ENCODE results near the gene MSL2.
"Not testable (repeated sequence)": the region's sequence is repeated elsewhere in the genome, so short reads cannot be mapped to it uniquely, and the experiment has no call there.

MSL2 gene

GRCh38 chr3:136192195-136192594, 3.9 kb downstream of the MSL2 start:
- not testable (repeated sequence) for DNase-seq

GRCh38 chr3:136189859-136190617, 6.1 kb downstream of the MSL2 start:
- no peak for DNase-seq

GRCh38 chr3:136189043-136189442, 7.1 kb downstream of the MSL2 start:
- DNase-seq = no peak

GRCh38 chr3:136187868-136188267, 8.3 kb downstream of the MSL2 start:
- no peak for DNase-seq

- no peak for DNase-seq
These were observed 9.3 kb downstream of the MSL2 start for GRCh38 chr3:136186846-136187245.

GRCh38 chr3:136186344-136186743, 9.8 kb downstream of the MSL2 start:
- no peak for DNase-seq

- DNase-seq = no peak
These were observed 11.4 kb downstream of the MSL2 start for GRCh38 chr3:136184703-136185102.

DNA sequence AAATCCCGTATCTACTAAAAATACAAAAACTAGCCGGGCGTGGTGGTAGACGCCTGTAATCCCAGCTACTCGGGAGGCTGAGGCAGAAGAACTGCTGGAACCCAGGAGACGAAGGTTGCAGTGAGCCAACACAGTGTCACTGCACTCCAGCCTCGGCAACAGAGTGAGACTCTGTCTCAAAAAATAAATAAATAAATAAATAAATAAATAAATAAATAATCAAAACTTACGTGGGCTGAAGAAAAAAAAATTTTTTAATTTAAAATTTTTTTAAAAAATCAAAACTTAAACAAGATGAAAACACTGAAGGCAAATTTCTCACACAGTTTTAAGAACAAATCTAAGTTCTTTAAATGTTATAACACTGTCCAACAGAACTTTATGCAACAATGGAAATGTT, 14.4 kb downstream of the MSL2 start:
- DNase-seq = no peak

DNA sequence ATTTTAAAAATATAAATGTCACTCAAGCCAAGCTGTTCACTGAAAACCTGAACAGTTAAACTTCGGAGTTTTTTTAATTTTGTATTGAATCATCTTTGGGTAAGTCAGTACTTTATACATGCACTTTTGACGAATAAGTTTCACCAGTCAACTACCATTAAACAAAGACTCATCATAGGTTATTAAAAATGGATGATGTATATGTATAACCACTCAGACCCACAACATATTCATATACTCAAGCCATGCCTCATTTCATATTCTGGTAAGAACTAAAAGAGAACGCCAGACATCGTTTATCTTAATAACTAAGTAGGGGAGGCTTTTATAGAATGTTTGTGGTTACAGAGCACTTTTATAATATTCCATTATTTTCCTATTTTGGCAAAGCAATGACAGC, 18.3 kb downstream of the MSL2 start:
- no peak for DNase-seq

DNA sequence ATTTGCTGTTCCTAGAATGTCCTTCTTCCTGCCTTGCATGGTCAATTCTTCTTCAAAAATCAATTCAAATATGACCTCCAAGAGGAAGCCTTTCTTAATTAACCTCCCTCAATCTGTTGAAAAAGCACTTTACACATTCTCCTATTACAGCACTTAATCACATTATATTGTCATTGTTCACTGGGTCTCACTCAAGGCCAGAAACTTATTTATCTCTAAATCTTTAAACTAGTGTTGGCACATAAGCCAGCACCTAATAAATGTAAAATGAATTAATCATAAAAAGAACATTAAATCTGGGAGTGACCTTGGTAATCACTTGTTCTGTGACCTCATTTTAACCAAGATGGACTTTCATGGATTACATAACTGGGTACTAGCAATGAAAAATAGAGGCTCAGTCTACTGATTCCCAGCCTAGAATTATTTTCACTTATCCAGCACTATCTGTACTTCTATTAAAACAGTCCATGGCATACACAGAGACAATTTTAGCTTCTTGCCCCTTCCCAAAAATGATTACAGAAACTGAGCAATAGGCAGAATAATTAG, 22.1 kb downstream of the MSL2 start:
- no peak for DNase-seq

DNA sequence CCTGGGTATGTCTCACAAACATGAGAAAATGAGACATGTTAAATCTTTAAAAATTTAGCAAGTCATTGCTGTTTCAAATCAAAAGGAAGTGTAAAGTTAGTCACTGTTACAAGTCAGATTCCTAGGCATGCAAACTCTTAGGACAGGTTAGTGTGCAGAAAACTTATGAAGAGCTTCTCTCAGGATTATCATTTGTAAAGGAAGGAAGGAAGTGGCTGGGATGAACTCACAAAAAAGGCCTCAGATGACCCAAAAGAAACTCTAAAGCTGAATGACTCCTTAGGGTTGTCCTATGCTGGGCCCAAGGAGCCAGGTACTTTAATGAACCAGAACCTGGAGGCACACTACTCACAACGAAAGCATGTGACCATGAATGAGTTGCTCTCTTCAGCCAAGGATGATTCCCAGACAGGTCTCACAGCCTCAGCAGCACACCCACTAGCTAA, 25.0 kb downstream of the MSL2 start:
- DNase-seq = no peak

DNA sequence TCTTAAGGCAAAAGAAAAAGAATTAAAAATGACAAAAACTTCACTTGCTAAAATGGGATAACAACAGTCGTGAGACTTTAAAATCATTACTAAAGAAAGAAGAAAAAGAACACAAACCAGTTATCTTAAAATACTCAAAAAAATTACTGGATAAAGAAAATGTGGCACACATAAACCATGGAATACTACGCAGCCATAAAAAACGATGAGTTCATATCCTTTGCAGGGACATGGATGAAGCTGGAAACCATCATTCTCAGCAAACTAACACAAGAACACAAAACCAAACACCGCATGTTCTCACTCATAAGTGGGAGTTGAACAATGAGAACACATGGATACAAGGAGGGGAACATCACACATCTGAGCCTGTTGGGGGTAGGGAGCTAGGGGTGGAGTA, 27.9 kb downstream of the MSL2 start:
- not testable (repeated sequence) for DNase-seq

GRCh38 chr3:136166507-136166906, 29.6 kb downstream of the MSL2 start:
- DNase-seq = no peak

- not testable (repeated sequence) for DNase-seq
These were observed 32.5 kb downstream of the MSL2 start for GRCh38 chr3:136163607-136164006.

DNA sequence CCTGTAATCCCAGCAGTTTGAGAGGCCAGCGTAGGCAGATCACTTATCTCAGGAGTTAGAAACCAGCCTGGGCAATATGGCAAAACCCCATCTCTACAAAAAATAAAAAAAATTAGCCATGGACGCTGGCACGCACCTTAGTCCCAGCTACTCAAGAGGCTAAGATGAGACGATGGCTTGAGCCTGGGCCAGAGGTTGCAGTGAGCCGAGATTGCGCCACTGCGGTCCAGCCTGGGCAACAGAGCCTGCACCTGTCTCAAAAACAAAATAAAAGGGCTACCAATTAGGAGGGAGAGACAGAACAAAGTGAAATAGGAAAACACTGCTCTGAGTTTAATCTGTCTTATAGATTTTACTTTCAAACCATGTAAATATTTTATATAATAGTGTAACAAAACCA, 33.8 kb downstream of the MSL2 start:
- DNase-seq = no peak

GRCh38 chr3:136161516-136161915, 34.6 kb downstream of the MSL2 start:
- DNase-seq = no peak

DNA sequence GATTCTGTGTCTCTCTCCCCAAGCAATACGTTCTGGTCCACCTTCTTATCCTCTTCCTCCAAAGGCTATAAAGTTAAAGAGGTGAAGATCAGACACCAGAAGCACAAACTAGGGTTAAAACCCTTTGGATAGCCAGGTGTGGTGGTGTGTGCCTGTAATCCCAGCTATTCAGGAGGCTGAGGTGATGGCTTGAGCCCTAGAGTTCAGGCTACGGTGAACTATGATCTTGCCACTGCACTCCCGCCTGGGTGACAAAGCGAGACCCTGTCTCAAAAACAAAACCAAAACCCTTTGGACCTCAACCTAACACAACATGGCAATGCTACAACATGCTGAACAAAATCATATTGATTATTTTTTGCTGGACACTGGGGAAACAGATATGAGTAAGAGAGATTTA, 43.2 kb downstream of the MSL2 start:
- no peak for DNase-seq

DNA sequence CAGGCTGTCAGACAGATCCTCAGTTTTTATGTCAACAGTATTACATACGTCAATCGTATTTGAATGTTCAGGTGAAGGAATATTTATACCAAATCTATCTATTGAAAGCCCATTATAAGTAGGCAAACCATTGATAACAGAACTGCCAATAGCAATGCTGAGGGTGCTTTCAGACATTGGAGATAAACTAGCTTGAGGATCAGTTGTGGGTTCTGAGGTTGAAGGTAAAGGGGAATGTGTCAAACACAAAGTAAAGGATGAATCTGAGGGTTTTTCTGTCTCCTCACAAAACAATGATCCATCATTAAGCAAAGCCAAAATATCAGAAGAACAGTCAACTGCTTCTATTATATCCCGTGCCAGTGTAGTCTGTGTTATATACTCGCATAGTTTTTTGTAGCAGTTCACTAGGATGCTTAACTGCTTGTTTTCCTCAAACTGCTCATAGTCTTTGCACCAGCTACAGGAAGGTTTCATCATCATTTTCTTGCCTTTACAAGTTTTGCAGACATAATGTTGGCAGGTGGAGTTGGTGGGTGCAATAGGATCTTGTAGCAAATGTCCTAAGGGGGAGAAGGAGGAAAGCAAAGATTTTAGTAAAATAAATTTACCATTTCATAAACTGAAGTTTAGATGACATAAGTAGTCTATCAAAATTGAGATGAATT, 43.8 kb downstream of the MSL2 start:
- no peak for DNase-seq

DNA sequence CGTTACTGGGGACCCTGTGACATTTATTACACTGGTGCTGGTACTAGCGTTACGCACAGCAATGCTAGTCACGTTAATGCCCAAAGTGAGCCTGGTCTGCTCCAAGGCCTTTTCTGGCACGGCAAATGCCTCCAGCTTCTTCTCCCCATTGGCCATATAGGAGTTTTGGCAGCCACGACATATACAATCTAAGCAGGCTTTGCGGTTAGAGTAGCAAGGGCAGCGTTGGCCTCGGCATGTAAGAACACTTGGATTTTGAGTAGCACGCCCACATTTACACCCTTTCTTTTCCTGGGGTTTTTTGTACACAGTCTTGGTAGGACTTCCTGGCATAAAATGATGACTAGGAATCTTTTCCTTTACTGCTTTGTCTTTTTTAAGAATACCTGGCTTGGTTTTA, 44.9 kb downstream of the MSL2 start:
- DNase-seq = no peak

DNA sequence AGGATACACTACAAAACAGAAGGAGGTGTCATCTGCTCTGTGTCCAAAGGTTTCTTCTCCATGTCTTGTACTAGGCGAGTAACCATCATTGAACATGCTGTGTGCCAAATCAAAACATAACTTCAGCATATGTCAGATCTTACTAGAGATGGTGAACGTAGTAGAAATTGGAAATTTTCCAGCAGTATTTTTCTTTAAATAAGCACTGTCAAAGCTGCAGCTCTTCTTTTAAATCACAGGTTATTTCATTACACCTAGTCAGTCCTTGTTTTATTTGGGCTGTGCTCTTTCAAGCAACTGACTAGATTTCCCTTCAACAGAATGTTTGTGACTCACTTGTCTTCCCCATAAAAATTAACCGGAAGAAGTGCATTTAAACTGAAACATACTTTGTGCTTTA, 46.5 kb downstream of the MSL2 start:
- no peak for DNase-seq

DNA sequence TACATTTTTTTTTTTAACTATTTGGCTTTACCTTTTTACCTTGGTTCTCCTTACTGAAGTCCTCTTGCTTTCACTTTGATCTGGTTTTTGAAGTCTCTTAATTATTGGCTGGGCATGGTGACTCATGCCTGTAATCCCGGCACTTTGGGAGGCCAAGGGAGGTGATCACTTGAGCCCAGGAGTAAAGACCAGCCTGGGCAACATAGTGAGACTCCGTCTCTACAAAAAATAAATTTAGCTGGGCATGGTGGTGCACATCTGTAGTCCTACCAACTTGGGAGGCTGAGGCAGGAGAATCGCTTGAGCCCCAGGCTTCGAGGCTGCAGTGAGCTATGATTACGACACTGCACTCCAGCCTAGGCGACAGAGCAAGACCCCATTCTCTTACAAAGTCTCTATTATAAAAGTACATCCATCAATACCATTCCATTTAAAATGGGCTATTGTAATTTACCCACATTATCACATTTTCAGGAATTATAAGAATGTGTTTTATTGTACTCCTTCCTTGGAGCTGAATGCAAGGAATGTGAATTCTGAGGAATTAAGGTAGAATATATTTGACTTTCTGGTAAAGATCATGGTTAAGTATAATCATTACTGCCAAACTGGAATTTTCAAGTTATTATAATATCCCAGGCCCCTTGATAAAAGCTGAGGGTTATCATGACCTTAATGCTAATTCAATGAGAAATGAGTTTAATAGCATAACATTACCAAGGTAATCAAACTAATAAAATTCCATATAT, 49.0 kb downstream of the MSL2 start:
- DNase-seq = no peak

- DNase-seq = not testable (repeated sequence)
These were observed 51.7 kb downstream of the MSL2 start for GRCh38 chr3:136144397-136144796.

DNA sequence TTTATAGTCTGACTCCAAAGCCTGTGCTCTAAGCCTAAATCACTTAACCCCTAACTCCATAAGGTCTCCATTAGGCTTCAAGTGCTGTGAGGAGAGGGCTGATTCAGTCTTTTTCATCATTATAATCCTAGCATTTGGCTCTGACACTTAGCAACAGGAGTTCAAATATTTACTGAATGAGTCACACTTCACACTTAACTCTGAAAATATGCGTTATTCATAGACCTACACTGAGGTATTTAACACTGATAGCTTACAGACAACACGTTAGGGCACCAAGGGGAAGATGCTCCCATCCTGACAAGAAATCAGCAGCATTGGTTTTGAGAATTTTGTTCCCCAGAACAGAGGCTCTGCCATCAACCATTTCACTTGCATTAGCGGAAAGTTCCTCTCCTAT, 53.5 kb downstream of the MSL2 start:
- DNase-seq = no peak

GRCh38 chr3:136141891-136142290, 54.2 kb downstream of the MSL2 start:
- no peak for DNase-seq
